WI38 (cell line): Measurements from ENCODE around the gene TUFT1.
"Not testable (repeated sequence)": the region's sequence is repeated elsewhere in the genome, so short reads cannot be mapped to it uniquely, and the experiment has no call there.

Experiments used
- H3K4me3 ChIP-seq: 2 replicates; pipeline ENCODE4 v1.5.1; 2011; ENCODE audit warnings: low read depth, mild to moderate bottlenecking, control low read depth, low read length
- CTCF ChIP-seq: IDR thresholded peaks from 2 replicates; pipeline ENCODE4 v1.5.1; 2012; ENCODE audit warnings: low read depth, mild to moderate bottlenecking, control low read depth, low read length

The TUFT1 gene

GRCh38 chr1:151519667-151520066 lies 20.4 kb upstream of the TUFT1 start:
- TF ChIP-seq CTCF = no peak

GRCh38 chr1:151520359-151520758 lies 19.8 kb upstream of the TUFT1 start:
- no peak overlapping the region for H3K4me3 ChIP-seq
- TF ChIP-seq CTCF = no peak

More at GRCh38 chr1:151519667-151520066, 20.4 kb upstream of the TUFT1 start:
- no peak overlapping the region for H3K4me3 ChIP-seq

GRCh38 chr1:151522427-151522826 lies 17.7 kb upstream of the TUFT1 start:
- H3K4me3 ChIP-seq = not testable (repeated sequence)

- no peak overlapping the region for H3K4me3 ChIP-seq
- no peak for TF ChIP-seq CTCF
Measured at GRCh38 chr1:151523326-151523725, 16.8 kb upstream of the TUFT1 start.

GRCh38 chr1:151524736-151525135 lies 15.4 kb upstream of the TUFT1 start:
- no peak for TF ChIP-seq CTCF
- no peak overlapping the region for H3K4me3 ChIP-seq

GRCh38 chr1:151526735-151527525 lies 13.2 kb upstream of the TUFT1 start:
- no peak for TF ChIP-seq CTCF
- H3K4me3 ChIP-seq = no peak overlapping the region

- TF ChIP-seq CTCF = no peak
- H3K4me3 ChIP-seq = no peak overlapping the region
Measured at GRCh38 chr1:151529211-151529702, 10.9 kb upstream of the TUFT1 start.
